GM12878 (cell line): ENCODE results near the gene FAM163A. TPM values are rescaled to one million over a fixed set of nuclear protein-coding genes. Genes with fewer than 3 reads are reported as not detected.

ENCODE experiments used
- ATAC-seq: fragments of 200-7000 bp; cut with Tn5 transposase; 3 replicates; pipeline ENCODE4 v1.9.1; 2020; ENCODE audit warnings: mild to moderate bottlenecking, moderate library complexity
- BruUV-seq: library from RNA; stranded (reverse); fragments of 400-500 nt; replicated peaks from 2 replicates; lab custom pipeline; 2021; lab: Mats Ljungman, UMichigan
- CTCF ChIA-PET: fragments of 300-600 bp; sonication (Branson Sonifier 250); formaldehyde crosslinking; extraction: SDS; loops from one replicate; lab custom pipeline; 2021; ENCODE audit warnings: inconsistent platforms; lab: Yijun Ruan, JAX
- POLR2A ChIA-PET: fragments of 350-600 bp; formaldehyde crosslinking; extraction: SDS; loops from one replicate; lab custom pipeline; 2021; ENCODE audit warnings: inconsistent platforms; lab: Charles Lee
- RAD21 ChIA-PET: fragments of 300-600 bp; sonication (Branson Sonifier 250); formaldehyde crosslinking; loops from one replicate; lab custom pipeline; 2023; ENCODE audit warnings: antibody characterized with exemption; ENCODE audit not compliant: unreplicated experiment; lab: Charles Lee
- SMC1A ChIA-PET: fragments of 300-600 bp; sonication (Branson Sonifier 250); formaldehyde crosslinking; loops from one replicate; lab custom pipeline; 2023; ENCODE audit not compliant: unreplicated experiment, uncharacterized antibody; lab: Charles Lee
- DNase-seq: peaks from one replicate; pipeline ENCODE4 v3.0.0-alpha.2; 2011; ENCODE audit warnings: low read depth, low spot score
- FAIRE-seq: peaks from 3 replicates; lab custom pipeline; 2011; peaks lifted over from hg19 to GRCh38; lab: Jason Lieb, UNC
- H2AFZ ChIP-seq: 2 replicates; pipeline ENCODE4 v1.6.0; 2011; ENCODE audit warnings: low read depth, low read length, control low read depth; ENCODE audit not compliant: control insufficient read depth
- H3K27ac ChIP-seq: 2 replicates; pipeline ENCODE4 v1.5.1; 2011; ENCODE audit warnings: control low read depth; ENCODE audit not compliant: control insufficient read depth, insufficient read depth
- H3K27me3 ChIP-seq, 2 experiments: replicated peaks in 1 of 2; 2 replicates each; pipeline versions ENCODE4 v1.6.0 to v1.6.1; 2011; ENCODE audit warnings: low read length in 1 of 2; ENCODE audit not compliant: control insufficient read depth in 2 of 2, insufficient read depth in 2 of 2
- H3K36me3 ChIP-seq, 2 experiments: 2 replicates each; pipeline ENCODE4 v1.5.1; 2011; ENCODE audit warnings: low read length in 1 of 2; ENCODE audit not compliant: control insufficient read depth in 2 of 2, insufficient read depth in 2 of 2
- H3K4me1 ChIP-seq: 2 replicates; pipeline ENCODE4 v1.6.1; 2011; ENCODE audit warnings: mild to moderate bottlenecking, low read length, moderate library complexity, mixed read lengths; ENCODE audit not compliant: control insufficient read depth, insufficient read depth
- H3K4me2 ChIP-seq: 2 replicates; pipeline ENCODE4 v1.6.0; 2011; ENCODE audit warnings: control low read depth; ENCODE audit not compliant: control insufficient read depth, insufficient read depth
- H3K4me3 ChIP-seq: fragments of 200-600 bp; sonication (generic); 2 replicates; pipeline ENCODE4 v1.5.1; 2016
- H3K79me2 ChIP-seq: 2 replicates; pipeline ENCODE4 v1.6.0; 2011; ENCODE audit warnings: low read length; ENCODE audit not compliant: control insufficient read depth, insufficient read depth
- H3K9ac ChIP-seq: 2 replicates; pipeline ENCODE4 v1.8.0; 2011; ENCODE audit warnings: low read length, control low read depth, mixed read lengths; ENCODE audit not compliant: control insufficient read depth, insufficient read depth
- H3K9me3 ChIP-seq: replicated peaks from 3 replicates; pipeline ENCODE4 v1.5.1; 2011; ENCODE audit warnings: mild to moderate bottlenecking, low read length; ENCODE audit not compliant: control insufficient read depth, insufficient read depth
- H4K20me1 ChIP-seq: 2 replicates; pipeline ENCODE4 v1.6.0; 2011; ENCODE audit not compliant: control insufficient read depth, insufficient read depth
- KDM1A ChIP-seq: fragments of 200-600 bp; sonication (generic); IDR thresholded peaks from 2 replicates; pipeline ENCODE4 v1.6.1; 2016; ENCODE audit warnings: borderline replicate concordance
- MEF2B ChIP-seq: fragments of 450-650 bp; IDR thresholded peaks from 2 replicates; pipeline ENCODE4 v1.6.1; 2018; ENCODE audit warnings: mild to moderate bottlenecking, moderate library complexity; ENCODE audit not compliant: partially characterized antibody, poor library complexity, severe bottlenecking
- POU2F2 ChIP-seq: IDR thresholded peaks from 3 replicates; pipeline ENCODE4 v1.6.1; 2011; ENCODE audit warnings: low read depth, mild to moderate bottlenecking, low read length, borderline replicate concordance
- WGBS: methylation state at CpG from one replicate; pipeline ENCODE4 v1.1.6; 2016; ENCODE audit warnings: low lambda C conversion rate; ENCODE audit not compliant: insufficient replicate concordance, insufficient coverage; ENCODE audit errors: missing lambda C conversion rate; 5-methylcytosine and 5-hydroxymethylcytosine counted together
- in situ Hi-C: fragments of 300-500 bp; cut with MboI; formaldehyde crosslinking; loops from 9 replicates; pipeline ENCODE4 v1.14.3; 2018; ENCODE audit warnings: mixed read lengths
- intact Hi-C: fragments of 100-400 bp; cut with micrococcal nuclease; formaldehyde crosslinking; loops from one replicate; pipeline ENCODE4 v1.14.2; 2022; ENCODE audit not compliant: unreplicated experiment
- polyA plus RNA-seq, 11 experiments: library from polyadenylated mRNA; depleted of rRNA in 4 of 11; unstranded in 6 of 11; stranded (reverse) in 5 of 11; fragments of >200 nt; fragmentation: Nextera tagmentation in 4 of 11; fragmentation: Illumina TruSeq in 1 of 11; extraction: Ambion mirVana in 4 of 11; extraction: Trizol in 1 of 11; gene quantifications; 1 replicate in 1 of 11; 2 replicates in 10 of 11; pipeline versions ENCODE4 v1.2.1 to v1.2.3, GENCODE V29; 2011 to 2016; ENCODE audit warnings: inconsistent platforms in 2 of 11, missing spikeins in 2 of 11, low read depth in 1 of 11
- total RNA-seq, 4 experiments: library from RNA; depleted of rRNA in 3 of 4; stranded (reverse); fragments of >200 nt in 3 of 4; fragmentation: Illumina TruSeq in 1 of 4; extraction: Trizol in 1 of 4; gene quantifications; 2 replicates each; pipeline versions ENCODE4 v1.2.1 to v1.2.3, GENCODE V29; 2013 to 2021
- TF ChIP-seq, protein P1 (sequence below): fragments of 450-650 bp; formaldehyde crosslinking; IDR thresholded peaks from 2 replicates; pipeline ENCODE4 v1.5.0; 2022; ENCODE audit warnings: mild to moderate bottlenecking, missing genetic modification characterization
- TF ChIP-seq, protein P2 (sequence below): fragments of 450-650 bp; IDR thresholded peaks from 2 replicates; pipeline ENCODE4 v1.6.1; 2017; ENCODE audit warnings: mild to moderate bottlenecking, moderate library complexity

Gene FAM163A
- total and polyA plus RNA-seq, 10 of the 15 experiments (the other 5 are each of a cell fraction or from before 2014, with no cell fraction given), result not detected

DNA sequence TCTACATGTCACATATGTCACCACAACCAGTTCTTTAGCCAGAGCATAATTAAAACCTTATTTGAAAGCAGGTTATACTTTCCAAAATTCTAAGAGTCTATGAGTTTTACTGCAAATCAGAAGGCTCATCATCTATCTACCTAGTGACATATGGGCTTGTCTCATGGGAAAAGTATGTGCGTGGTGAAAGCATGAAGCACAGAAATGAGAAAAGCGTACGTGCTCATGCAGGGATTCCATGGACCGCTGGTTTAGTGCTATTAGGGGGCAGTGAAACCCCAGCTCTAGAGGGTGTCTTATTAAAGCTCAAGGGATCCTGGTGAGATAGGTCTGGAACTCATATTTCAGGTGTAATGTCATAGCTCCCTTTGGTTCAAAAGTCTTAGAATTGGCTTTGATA, 50.2 kb downstream of the FAM163A start:
- 54% methylated on average over 4 of the region's 4 CpGs for WGBS
- Histone ChIP-seq H3K79me2 (no peaks in the 10 kb centered on the region), H3K36me3 (no peaks in the 10 kb centered on the region), H3K4me3 (no peak overlapping the region), H4K20me1 (no peaks in the 10 kb centered on the region), H3K4me2 (no peak overlapping the region), H2AFZ (no peak overlapping the region), H3K9me3 (no peaks in the 10 kb centered on the region), H3K9ac (no peak overlapping the region), H3K27ac (no peak overlapping the region), H3K27me3 (no peaks in the 10 kb centered on the region; a peak in 1 of 4 replicates), H3K4me1 (no peaks in the 10 kb centered on the region)
- ChIA-PET CTCF (interaction anchor here (0.8 to 3.7 kb wide), 3 partner anchors 17 to 87 kb away, joined by 3 to 26 read pairs (median 7); no protein-coding TSS in a partner anchor), POLR2A (no interaction called here), RAD21 (interaction anchor here (1.9 kb wide), 1 partner anchor 87 kb away, joined by 7 read pairs; no protein-coding TSS in a partner anchor), SMC1A (interaction anchor here (0.6 kb wide), 1 partner anchor 22 kb away, joined by 3 read pairs; no protein-coding TSS in a partner anchor)
- BruUV-seq, result no TSS peak
- ATAC-seq (no peak), DNase-seq (no peak), FAIRE-seq (no peak)
- in situ Hi-C loops, result no loop called here
- intact Hi-C loops, result no loop called here
- TF ChIP-seq MEF2B, result peak; percentile 27
- TF ChIP-seq, protein P1, sequence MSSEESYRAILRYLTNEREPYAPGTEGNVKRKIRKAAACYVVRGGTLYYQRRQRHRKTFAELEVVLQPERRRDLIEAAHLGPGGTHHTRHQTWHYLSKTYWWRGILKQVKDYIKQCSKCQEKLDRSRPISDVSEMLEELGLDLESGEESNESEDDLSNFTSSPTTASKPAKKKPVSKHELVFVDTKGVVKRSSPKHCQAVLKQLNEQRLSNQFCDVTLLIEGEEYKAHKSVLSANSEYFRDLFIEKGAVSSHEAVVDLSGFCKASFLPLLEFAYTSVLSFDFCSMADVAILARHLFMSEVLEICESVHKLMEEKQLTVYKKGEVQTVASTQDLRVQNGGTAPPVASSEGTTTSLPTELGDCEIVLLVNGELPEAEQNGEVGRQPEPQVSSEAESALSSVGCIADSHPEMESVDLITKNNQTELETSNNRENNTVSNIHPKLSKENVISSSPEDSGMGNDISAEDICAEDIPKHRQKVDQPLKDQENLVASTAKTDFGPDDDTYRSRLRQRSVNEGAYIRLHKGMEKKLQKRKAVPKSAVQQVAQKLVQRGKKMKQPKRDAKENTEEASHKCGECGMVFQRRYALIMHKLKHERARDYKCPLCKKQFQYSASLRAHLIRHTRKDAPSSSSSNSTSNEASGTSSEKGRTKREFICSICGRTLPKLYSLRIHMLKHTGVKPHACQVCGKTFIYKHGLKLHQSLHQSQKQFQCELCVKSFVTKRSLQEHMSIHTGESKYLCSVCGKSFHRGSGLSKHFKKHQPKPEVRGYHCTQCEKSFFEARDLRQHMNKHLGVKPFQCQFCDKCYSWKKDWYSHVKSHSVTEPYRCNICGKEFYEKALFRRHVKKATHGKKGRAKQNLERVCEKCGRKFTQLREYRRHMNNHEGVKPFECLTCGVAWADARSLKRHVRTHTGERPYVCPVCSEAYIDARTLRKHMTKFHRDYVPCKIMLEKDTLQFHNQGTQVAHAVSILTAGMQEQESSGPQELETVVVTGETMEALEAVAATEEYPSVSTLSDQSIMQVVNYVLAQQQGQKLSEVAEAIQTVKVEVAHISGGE (CRISPR knock-in tag), result no peak

DNA sequence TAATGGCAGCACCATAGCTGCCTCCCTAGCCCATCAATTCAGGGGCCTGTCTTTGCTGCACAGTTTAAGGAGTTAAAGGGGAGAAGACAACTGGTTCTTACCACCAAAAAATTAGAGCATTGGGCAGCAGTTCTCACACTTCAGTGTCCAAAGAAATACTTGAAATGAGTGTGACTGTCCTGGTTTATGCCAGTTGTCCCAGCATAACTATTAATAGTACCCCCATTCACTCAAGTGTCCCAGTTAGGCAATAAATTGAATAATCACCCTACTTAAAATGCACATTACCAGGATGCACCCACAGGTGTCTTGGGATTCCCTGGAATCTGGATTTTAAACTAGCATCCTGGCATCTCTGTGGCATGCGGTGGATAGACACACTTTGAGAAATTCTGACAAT, 51.1 kb downstream of the FAM163A start:
- no peak overlapping the region for H3K27ac ChIP-seq
- DNase-seq (no peak), FAIRE-seq (no peak), ATAC-seq (no peak)
- intact Hi-C loops (no loop called here), in situ Hi-C loops (no loop called here)
- 37% methylated on average over 1 of the region's 1 CpG for WGBS
- SMC1A ChIA-PET, result no interaction called here
- no peaks in the 10 kb centered on the region for H3K36me3 ChIP-seq
- H4K20me1 ChIP-seq, result no peaks in the 10 kb centered on the region
- no peak overlapping the region for H3K9ac ChIP-seq
- no peak overlapping the region for H2AFZ ChIP-seq
- no peak overlapping the region for H3K4me2 ChIP-seq
- H3K79me2 ChIP-seq, result no peaks in the 10 kb centered on the region
- CTCF ChIA-PET, result interaction anchor here (1.3 kb wide), 1 partner anchor 16 kb away, joined by 3 read pairs; no protein-coding TSS in a partner anchor
- no peaks in the 10 kb centered on the region for H3K4me1 ChIP-seq
- RAD21 ChIA-PET, result interaction anchor here (1.9 kb wide), 1 partner anchor 88 kb away, joined by 7 read pairs; no protein-coding TSS in a partner anchor
- no peak overlapping the region for H3K4me3 ChIP-seq
- POLR2A ChIA-PET, result no interaction called here
- no TSS peak for BruUV-seq
- H3K9me3 ChIP-seq, result no peaks in the 10 kb centered on the region
- no peaks in the 10 kb centered on the region; a peak in 1 of 4 replicates for H3K27me3 ChIP-seq
- TF ChIP-seq POU2F2 (no peak), KDM1A (no peak)
- TF ChIP-seq, protein P2, sequence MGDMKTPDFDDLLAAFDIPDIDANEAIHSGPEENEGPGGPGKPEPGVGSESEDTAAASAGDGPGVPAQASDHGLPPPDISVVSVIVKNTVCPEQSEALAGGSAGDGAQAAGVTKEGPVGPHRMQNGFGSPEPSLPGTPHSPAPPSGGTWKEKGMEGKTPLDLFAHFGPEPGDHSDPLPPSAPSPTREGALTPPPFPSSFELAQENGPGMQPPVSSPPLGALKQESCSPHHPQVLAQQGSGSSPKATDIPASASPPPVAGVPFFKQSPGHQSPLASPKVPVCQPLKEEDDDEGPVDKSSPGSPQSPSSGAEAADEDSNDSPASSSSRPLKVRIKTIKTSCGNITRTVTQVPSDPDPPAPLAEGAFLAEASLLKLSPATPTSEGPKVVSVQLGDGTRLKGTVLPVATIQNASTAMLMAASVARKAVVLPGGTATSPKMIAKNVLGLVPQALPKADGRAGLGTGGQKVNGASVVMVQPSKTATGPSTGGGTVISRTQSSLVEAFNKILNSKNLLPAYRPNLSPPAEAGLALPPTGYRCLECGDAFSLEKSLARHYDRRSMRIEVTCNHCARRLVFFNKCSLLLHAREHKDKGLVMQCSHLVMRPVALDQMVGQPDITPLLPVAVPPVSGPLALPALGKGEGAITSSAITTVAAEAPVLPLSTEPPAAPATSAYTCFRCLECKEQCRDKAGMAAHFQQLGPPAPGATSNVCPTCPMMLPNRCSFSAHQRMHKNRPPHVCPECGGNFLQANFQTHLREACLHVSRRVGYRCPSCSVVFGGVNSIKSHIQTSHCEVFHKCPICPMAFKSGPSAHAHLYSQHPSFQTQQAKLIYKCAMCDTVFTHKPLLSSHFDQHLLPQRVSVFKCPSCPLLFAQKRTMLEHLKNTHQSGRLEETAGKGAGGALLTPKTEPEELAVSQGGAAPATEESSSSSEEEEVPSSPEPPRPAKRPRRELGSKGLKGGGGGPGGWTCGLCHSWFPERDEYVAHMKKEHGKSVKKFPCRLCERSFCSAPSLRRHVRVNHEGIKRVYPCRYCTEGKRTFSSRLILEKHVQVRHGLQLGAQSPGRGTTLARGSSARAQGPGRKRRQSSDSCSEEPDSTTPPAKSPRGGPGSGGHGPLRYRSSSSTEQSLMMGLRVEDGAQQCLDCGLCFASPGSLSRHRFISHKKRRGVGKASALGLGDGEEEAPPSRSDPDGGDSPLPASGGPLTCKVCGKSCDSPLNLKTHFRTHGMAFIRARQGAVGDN, result no peak
